Tibial nerve (tissue), 4 donors: ENCODE data around the gene RPL38.

Experiments used
- CTCF ChIP-seq, 5 experiments: fragments of 200-600 bp in 3 of 5; fragments of 450-650 bp in 2 of 5; sonication (generic) in 3 of 5; IDR thresholded peaks; one replicate each; pipeline ENCODE4 v1.5.1; 2016 to 2019; ENCODE audit warnings: antibody characterized with exemption in 5 of 5, mild to moderate bottlenecking in 3 of 5, moderate library complexity in 2 of 5
- EP300 ChIP-seq, 2 donors: sonication (generic); formaldehyde crosslinking; IDR thresholded peaks; one replicate each; pipeline ENCODE4 v1.6.1; 2017; ENCODE audit warnings: antibody characterized with exemption in 2 of 2, mild to moderate bottlenecking in 1 of 2
- POLR2A ChIP-seq, 2 donors: fragments of 450-650 bp; IDR thresholded peaks; one replicate each; pipeline ENCODE4 v1.6.1; 2017; ENCODE audit warnings: antibody characterized with exemption in 2 of 2, mild to moderate bottlenecking in 2 of 2, moderate library complexity in 2 of 2

GRCh38 chr17:74241847-74242246 lies 38.4 kb downstream of the RPL38 start:
- no peak for TF ChIP-seq POLR2A (IDR thresholded peaks at IDR 0.05)
- TF ChIP-seq CTCF (IDR thresholded peaks at IDR 0.05): no peak
- TF ChIP-seq EP300 (IDR thresholded peaks at IDR 0.05): no peak
